Trophoblast cell (in vitro differentiated cells and primary cell): ENCODE data around the gene ALLC.

Experiments
- DNase-seq, 2 donors: peaks; one replicate each; pipeline ENCODE4 v3.0.0-alpha.2; 2016
- H2AFZ ChIP-seq: 2 replicates; pipeline ENCODE4 v1.6.1; 2013; ENCODE audit warnings: low read length, moderate library complexity, mild to moderate bottlenecking; ENCODE audit not compliant: insufficient read depth, poor library complexity
- H2AK5ac ChIP-seq: 2 replicates; pipeline ENCODE4 v1.6.1; 2013; ENCODE audit warnings: mild to moderate bottlenecking, low read length
- H2BK120ac ChIP-seq: 2 replicates; pipeline ENCODE4 v1.6.1; 2013; ENCODE audit warnings: low read length, mild to moderate bottlenecking, moderate library complexity; ENCODE audit not compliant: insufficient read depth, poor library complexity
- H2BK12ac ChIP-seq: 2 replicates; pipeline ENCODE4 v1.6.1; 2013; ENCODE audit warnings: mild to moderate bottlenecking, low read length, moderate library complexity
- H2BK5ac ChIP-seq: 2 replicates; pipeline ENCODE4 v1.6.1; 2013; ENCODE audit warnings: low read length, low read depth, moderate library complexity, mild to moderate bottlenecking; ENCODE audit not compliant: poor library complexity
- H3K14ac ChIP-seq: 2 replicates; pipeline ENCODE4 v1.6.1; 2013; ENCODE audit warnings: mild to moderate bottlenecking, low read length
- H3K18ac ChIP-seq: 2 replicates; pipeline ENCODE4 v1.6.1; 2013; ENCODE audit warnings: mild to moderate bottlenecking, low read length
- H3K23ac ChIP-seq: 2 replicates; pipeline ENCODE4 v1.6.1; 2013; ENCODE audit warnings: low read length
- H3K27ac ChIP-seq: 2 replicates; pipeline ENCODE4 v1.5.1; 2013; ENCODE audit warnings: low read depth, mild to moderate bottlenecking, inconsistent platforms, low read length, moderate library complexity
- H3K27me3 ChIP-seq: 2 replicates; pipeline ENCODE4 v1.6.1; 2013; ENCODE audit warnings: inconsistent platforms, mild to moderate bottlenecking, low read length, moderate library complexity; ENCODE audit not compliant: insufficient read depth
- H3K36me3 ChIP-seq, 2 experiments: 1 replicate in 1 of 2; 2 replicates in 1 of 2; pipeline ENCODE4 v1.6.1; 2013; ENCODE audit warnings: low read length in 2 of 2, mild to moderate bottlenecking in 2 of 2, moderate library complexity in 1 of 2; ENCODE audit not compliant: insufficient read depth in 2 of 2, control insufficient read depth in 1 of 2
- H3K4ac ChIP-seq: 2 replicates; pipeline ENCODE4 v1.6.1; 2013; ENCODE audit warnings: low read depth, mild to moderate bottlenecking, low read length, moderate library complexity
- H3K4me1 ChIP-seq, 2 experiments: 1 replicate in 1 of 2; 2 replicates in 1 of 2; pipeline ENCODE4 v1.6.1; 2013; ENCODE audit warnings: low read length in 2 of 2, mild to moderate bottlenecking in 2 of 2, moderate library complexity in 1 of 2; ENCODE audit not compliant: insufficient read depth in 2 of 2, control insufficient read depth in 1 of 2
- H3K4me2 ChIP-seq: 2 replicates; pipeline ENCODE4 v1.6.1; 2013; ENCODE audit warnings: inconsistent platforms, mild to moderate bottlenecking, low read length, moderate library complexity
- H3K4me3 ChIP-seq: 2 replicates; pipeline ENCODE4 v1.5.1; 2013; ENCODE audit warnings: mild to moderate bottlenecking, low read depth, low read length, inconsistent platforms
- H3K79me1 ChIP-seq: one replicate; pipeline ENCODE4 v1.6.1; 2013; ENCODE audit warnings: low read length
- H3K79me2 ChIP-seq: 2 replicates; pipeline ENCODE4 v1.6.1; 2013; ENCODE audit warnings: low read length, mild to moderate bottlenecking; ENCODE audit not compliant: control insufficient read depth, insufficient read depth, poor library complexity
- H3K9ac ChIP-seq: 2 replicates; pipeline ENCODE4 v1.6.1; 2013; ENCODE audit warnings: mild to moderate bottlenecking, low read length
- H3K9me3 ChIP-seq: 2 replicates; pipeline ENCODE4 v1.6.1; 2013; ENCODE audit warnings: low read depth, mild to moderate bottlenecking, control low read depth, inconsistent platforms, low read length; ENCODE audit not compliant: insufficient read depth
- H4K12ac ChIP-seq: 2 replicates; pipeline ENCODE4 v1.6.1; 2013; ENCODE audit warnings: low read depth, mild to moderate bottlenecking, low read length, moderate library complexity
- H4K8ac ChIP-seq: 2 replicates; pipeline ENCODE4 v1.6.1; 2013; ENCODE audit warnings: low read depth, mild to moderate bottlenecking, low read length, moderate library complexity
- H4K91ac ChIP-seq: one replicate; pipeline ENCODE4 v1.6.1; 2013; ENCODE audit warnings: low read depth, mild to moderate bottlenecking, low read length, moderate library complexity
- WGBS: extraction: QIAGEN DNeasy Blood & Tissue Kit; methylation state at CpG from one replicate; pipeline ENCODE4 v1.1.7; 2013; ENCODE audit warnings: missing lambda C conversion rate; ENCODE audit not compliant: insufficient read length, insufficient coverage; ENCODE audit errors: extremely low coverage; 5-methylcytosine and 5-hydroxymethylcytosine counted together

ALLC gene

GRCh38 chr2:3610881-3611505, 47.0 kb upstream of the ALLC start:
- Histone ChIP-seq H3K4me3 (no peak overlapping the region), H3K14ac (no peak overlapping the region), H4K91ac (no peak overlapping the region), H3K4me1 (no peaks in the 10 kb centered on the region), H3K4me2 (no peak overlapping the region), H3K9ac (no peak overlapping the region), H3K4ac (no peak overlapping the region), H3K9me3 (peaks cover 6% of the 10 kb centered on the region), H2AFZ (no peak overlapping the region), H4K12ac (no peak overlapping the region), H3K36me3 (no peaks in the 10 kb centered on the region), H4K8ac (no peak overlapping the region), H3K18ac (no peak overlapping the region), H3K79me1 (no peaks in the 10 kb centered on the region), H3K23ac (no peak overlapping the region), H3K79me2 (no peaks in the 10 kb centered on the region), H3K27ac (no peak overlapping the region), H2BK12ac (no peak overlapping the region), H2AK5ac (no peak overlapping the region), H3K27me3 (no peaks in the 10 kb centered on the region), H2BK5ac (no peak overlapping the region), H2BK120ac (no peak overlapping the region)
- no CpG with 5 or more reads among the region's 23 CpGs for WGBS
- DNase-seq: no peak

DNA sequence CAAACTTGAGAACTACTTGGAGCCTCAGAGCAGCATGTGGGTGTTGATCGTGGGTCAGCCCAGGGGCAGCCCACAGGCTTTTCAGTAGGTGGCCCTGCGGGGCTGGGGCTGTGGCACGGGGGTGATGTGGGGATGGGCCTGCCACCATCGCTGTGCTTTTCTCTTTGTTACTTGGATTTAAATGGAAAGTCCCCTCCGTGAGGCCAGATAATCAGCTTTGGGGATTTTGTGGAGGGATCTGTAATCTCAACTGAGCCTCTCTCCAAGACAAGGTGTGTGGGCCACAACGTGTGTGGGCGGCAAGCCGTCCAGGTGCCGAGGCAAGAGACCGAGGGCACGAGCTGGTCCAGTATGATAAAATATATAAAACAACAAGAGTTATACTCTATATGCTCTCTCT, 46.4 kb upstream of the ALLC start:
- H3K14ac ChIP-seq: no peak overlapping the region
- H3K23ac ChIP-seq: no peak overlapping the region
- no peak overlapping the region for H4K12ac ChIP-seq
- no CpG with 5 or more reads among the region's 11 CpGs for WGBS
- H2BK5ac ChIP-seq: no peak overlapping the region
- no peaks in the 10 kb centered on the region for H3K79me1 ChIP-seq
- no peak overlapping the region for H3K4ac ChIP-seq
- no peaks in the 10 kb centered on the region for H3K4me1 ChIP-seq
- no peak for DNase-seq
- H3K4me2 ChIP-seq: no peak overlapping the region
- H2AK5ac ChIP-seq: no peak overlapping the region
- no peak overlapping the region for H4K8ac ChIP-seq
- no peak overlapping the region for H2BK120ac ChIP-seq
- H3K9ac ChIP-seq: no peak overlapping the region
- no peak overlapping the region for H3K4me3 ChIP-seq
- H3K27me3 ChIP-seq: no peaks in the 10 kb centered on the region
- no peaks in the 10 kb centered on the region for H3K36me3 ChIP-seq
- H4K91ac ChIP-seq: no peak overlapping the region
- peaks cover 6% of the 10 kb centered on the region for H3K9me3 ChIP-seq
- H2BK12ac ChIP-seq: no peak overlapping the region
- no peak overlapping the region for H3K27ac ChIP-seq
- no peak overlapping the region for H2AFZ ChIP-seq
- no peaks in the 10 kb centered on the region for H3K79me2 ChIP-seq
- H3K18ac ChIP-seq: no peak overlapping the region

GRCh38 chr2:3612639-3613523, 45.1 kb upstream of the ALLC start:
- Histone ChIP-seq H4K91ac (no peak overlapping the region), H3K27ac (no peak overlapping the region), H3K14ac (no peak overlapping the region), H2BK120ac (no peak overlapping the region), H2AK5ac (no peak overlapping the region), H2AFZ (no peak overlapping the region), H4K12ac (no peak overlapping the region), H3K36me3 (no peaks in the 10 kb centered on the region), H3K79me1 (no peaks in the 10 kb centered on the region), H3K9ac (no peak overlapping the region), H3K79me2 (no peaks in the 10 kb centered on the region), H2BK5ac (no peak overlapping the region), H3K4me1 (no peaks in the 10 kb centered on the region), H2BK12ac (no peak overlapping the region), H3K18ac (no peak overlapping the region), H3K9me3 (peaks cover 11% of the 10 kb centered on the region), H4K8ac (no peak overlapping the region), H3K27me3 (no peaks in the 10 kb centered on the region), H3K4me2 (no peak overlapping the region), H3K4me3 (no peak overlapping the region), H3K4ac (no peak overlapping the region), H3K23ac (no peak overlapping the region)
- no CpG with 5 or more reads among the region's 29 CpGs for WGBS
- DNase-seq: no peak

DNA sequence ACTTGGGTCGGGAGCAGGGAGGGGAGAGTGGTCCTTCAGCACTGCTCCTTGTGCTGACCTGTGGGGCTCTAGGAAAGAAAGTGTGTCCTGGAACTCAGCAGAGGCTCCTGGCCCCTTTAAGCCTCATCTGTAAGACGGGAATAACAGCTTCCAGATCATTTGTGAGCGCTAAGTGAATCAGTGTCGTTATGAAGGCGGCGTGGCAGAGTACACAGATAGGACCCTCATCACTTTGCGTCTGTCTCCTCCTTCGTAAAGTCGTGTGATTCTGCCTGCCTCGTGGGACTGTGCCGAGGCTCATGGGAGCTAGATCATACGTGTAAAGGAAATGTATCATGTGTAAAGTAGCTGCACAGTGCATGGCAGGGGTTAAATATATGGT, 44.5 kb upstream of the ALLC start:
- H3K4me3 ChIP-seq: no peak overlapping the region
- WGBS: no CpG with 5 or more reads among the region's 12 CpGs

More for the DNA sequence above, 44.5 kb upstream of the ALLC start:
- no peak overlapping the region for H4K91ac ChIP-seq
- peaks cover 11% of the 10 kb centered on the region for H3K9me3 ChIP-seq
- no peaks in the 10 kb centered on the region for H3K36me3 ChIP-seq
- no peak overlapping the region for H3K23ac ChIP-seq
- H3K79me2 ChIP-seq: no peaks in the 10 kb centered on the region
- H3K4me1 ChIP-seq: no peaks in the 10 kb centered on the region
- H2BK5ac ChIP-seq: no peak overlapping the region
- no peak overlapping the region for H2BK120ac ChIP-seq
- H4K12ac ChIP-seq: no peak overlapping the region
- no peak overlapping the region for H2BK12ac ChIP-seq
- no peaks in the 10 kb centered on the region for H3K27me3 ChIP-seq
- H3K4ac ChIP-seq: no peak overlapping the region
- no peak overlapping the region for H3K4me2 ChIP-seq
- H2AK5ac ChIP-seq: no peak overlapping the region
- H3K14ac ChIP-seq: no peak overlapping the region
- no peak overlapping the region for H3K27ac ChIP-seq
- H3K79me1 ChIP-seq: no peaks in the 10 kb centered on the region
- DNase-seq: no peak
- no peak overlapping the region for H4K8ac ChIP-seq
- no peak overlapping the region for H3K18ac ChIP-seq
- no peak overlapping the region for H3K9ac ChIP-seq
- H2AFZ ChIP-seq: no peak overlapping the region
